ENCODE measurements around the gene CSRNP2. TPM values are rescaled to one million over a fixed set of nuclear protein-coding genes. Genes with fewer than 3 reads are reported as not detected.

CSRNP2 gene
- total RNA-seq, 2 donors from 2014 or later = 13.6 to 17.1 TPM

DNA sequence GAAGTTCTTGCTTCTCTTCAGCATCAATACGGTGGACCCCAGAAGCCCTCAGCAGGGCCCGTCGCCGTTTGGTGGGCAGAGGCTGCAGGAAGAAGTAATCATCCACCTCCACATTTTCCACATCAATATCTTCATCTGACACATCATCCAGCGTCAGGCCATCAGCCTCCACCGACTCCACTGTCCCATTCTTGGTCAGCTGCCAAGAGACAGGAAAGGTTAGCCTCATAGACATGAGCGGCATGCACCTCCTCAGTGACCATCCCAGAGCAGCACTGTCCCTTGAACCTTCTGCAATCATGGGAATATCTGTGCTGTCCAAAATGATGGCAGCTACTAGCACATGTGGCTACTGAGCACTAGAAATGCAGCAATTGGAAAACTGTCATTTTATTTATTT is 15.6 kb downstream of the CSRNP2 start:
- no peak for DNase-seq
- Histone ChIP-seq H3K4me3 (no peak overlapping the region), H3K9ac (ENCODE audit: low read depth in 2 of 2, low read length in 2 of 2) (no peak overlapping the region), H3K36me3 (no peaks in the 10 kb centered on the region), H3K9me3 (no peaks in the 10 kb centered on the region), H3K4me1 (no peaks in the 10 kb centered on the region), H3K27ac (no peak overlapping the region), H3K27me3 (no peaks in the 10 kb centered on the region)
- TF ChIP-seq, protein P1, sequence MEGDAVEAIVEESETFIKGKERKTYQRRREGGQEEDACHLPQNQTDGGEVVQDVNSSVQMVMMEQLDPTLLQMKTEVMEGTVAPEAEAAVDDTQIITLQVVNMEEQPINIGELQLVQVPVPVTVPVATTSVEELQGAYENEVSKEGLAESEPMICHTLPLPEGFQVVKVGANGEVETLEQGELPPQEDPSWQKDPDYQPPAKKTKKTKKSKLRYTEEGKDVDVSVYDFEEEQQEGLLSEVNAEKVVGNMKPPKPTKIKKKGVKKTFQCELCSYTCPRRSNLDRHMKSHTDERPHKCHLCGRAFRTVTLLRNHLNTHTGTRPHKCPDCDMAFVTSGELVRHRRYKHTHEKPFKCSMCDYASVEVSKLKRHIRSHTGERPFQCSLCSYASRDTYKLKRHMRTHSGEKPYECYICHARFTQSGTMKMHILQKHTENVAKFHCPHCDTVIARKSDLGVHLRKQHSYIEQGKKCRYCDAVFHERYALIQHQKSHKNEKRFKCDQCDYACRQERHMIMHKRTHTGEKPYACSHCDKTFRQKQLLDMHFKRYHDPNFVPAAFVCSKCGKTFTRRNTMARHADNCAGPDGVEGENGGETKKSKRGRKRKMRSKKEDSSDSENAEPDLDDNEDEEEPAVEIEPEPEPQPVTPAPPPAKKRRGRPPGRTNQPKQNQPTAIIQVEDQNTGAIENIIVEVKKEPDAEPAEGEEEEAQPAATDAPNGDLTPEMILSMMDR (IDR thresholded peaks at IDR 0.05) = no peak
- intact Hi-C loops (cut with DNase I) = no loop called here

DNA sequence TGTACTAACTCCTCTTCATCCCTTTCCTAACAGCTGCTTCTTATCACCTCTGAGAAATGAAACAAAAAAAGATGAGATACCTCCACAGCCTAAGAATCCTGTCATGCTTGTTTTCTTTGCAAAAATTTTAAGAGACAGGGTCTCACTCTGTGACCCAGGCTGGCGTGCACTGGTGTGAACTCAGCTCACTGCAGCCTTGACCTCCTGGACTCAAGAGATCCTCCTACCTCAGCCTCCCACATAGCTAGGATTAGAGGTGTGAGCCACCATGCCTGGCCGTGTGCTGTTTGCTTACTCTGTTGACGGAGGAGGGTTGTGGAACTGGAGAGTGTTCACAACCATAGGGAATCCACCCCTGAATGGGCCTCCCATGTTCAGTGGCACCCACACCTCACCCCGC is 16.2 kb downstream of the CSRNP2 start:
- no peaks in the 10 kb centered on the region for H3K4me1 ChIP-seq
- no peak for DNase-seq
- no peaks in the 10 kb centered on the region for H3K36me3 ChIP-seq
- TF ChIP-seq, protein P1 (IDR thresholded peaks at IDR 0.05) = no peak
- H3K9me3 ChIP-seq = no peaks in the 10 kb centered on the region
- H3K9ac ChIP-seq (ENCODE audit: low read depth in 2 of 2, low read length in 2 of 2) = no peak overlapping the region
- H3K4me3 ChIP-seq = no peak overlapping the region
- H3K27me3 ChIP-seq = no peaks in the 10 kb centered on the region
- no peak overlapping the region for H3K27ac ChIP-seq
- intact Hi-C loops (cut with DNase I) = no loop called here

DNA sequence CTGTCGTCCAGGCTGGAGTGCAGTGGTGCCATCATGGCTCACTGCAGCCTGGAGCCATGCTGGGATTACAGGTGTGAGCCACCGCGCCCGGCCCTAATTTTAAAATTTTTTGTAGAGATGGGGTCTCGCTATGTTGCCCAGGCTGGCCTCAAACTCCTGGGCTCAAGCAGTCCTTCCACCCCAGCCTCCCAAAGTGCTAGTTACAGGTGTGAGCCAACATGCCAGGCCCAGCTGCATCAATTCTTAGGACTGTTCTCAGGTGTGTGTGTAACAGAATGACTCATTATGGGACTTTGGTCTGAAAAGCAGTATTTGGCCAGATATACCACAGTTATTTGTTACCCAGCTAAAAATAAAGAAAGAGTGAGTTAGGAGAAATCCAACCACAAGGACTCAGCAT is 17.9 kb downstream of the CSRNP2 start:
- Histone ChIP-seq H3K27ac (no peak overlapping the region), H3K27me3 (no peaks in the 10 kb centered on the region), H3K36me3 (no peaks in the 10 kb centered on the region), H3K4me3 (no peak overlapping the region), H3K4me1 (no peaks in the 10 kb centered on the region), H3K9me3 (no peaks in the 10 kb centered on the region), H3K9ac (ENCODE audit: low read depth in 2 of 2, low read length in 2 of 2) (no peak overlapping the region)
- intact Hi-C loops (cut with DNase I) = no loop called here
- DNase-seq = no peak
- TF ChIP-seq, protein P1 (IDR thresholded peaks at IDR 0.05) = no peak

DNA sequence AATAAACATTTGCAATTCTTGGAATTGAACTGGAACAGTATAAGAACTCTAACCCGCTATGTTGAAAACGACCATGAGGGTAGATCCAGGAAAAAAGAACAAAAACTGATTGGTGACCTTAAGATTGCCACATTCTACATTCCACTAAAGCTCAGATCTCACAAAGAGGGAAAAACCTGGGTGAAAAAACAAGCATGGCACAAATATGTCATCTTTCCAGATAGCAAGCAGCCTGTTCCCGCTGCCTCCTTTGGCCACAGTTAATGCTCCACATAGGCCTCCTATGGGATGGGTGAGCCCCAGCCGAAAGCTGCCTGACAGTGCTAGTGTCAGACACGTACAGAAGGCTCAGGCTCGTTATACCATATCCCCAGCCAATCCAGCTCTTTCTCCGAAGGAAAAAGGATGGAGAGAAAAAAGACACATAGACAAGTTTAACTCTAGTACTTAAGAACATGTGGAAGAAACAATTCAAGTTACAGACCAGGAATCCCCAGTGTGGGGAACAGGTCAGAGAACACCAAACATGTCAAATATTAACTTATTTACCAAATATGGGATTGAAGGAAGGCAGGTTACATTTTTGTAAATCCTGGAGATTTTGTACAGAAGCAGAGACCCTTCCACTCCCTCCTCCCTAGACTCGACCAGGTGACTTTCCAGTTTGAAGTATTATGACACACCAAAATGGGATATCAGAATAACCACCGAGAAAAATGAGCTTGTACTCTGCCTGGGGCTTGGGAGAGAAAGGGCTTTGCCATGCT is 20.6 kb downstream of the CSRNP2 start:
- H3K4me3 ChIP-seq = no peak overlapping the region
- no peak for DNase-seq
- H3K9me3 ChIP-seq = no peaks in the 10 kb centered on the region
- no peaks in the 10 kb centered on the region for H3K4me1 ChIP-seq
- H3K27me3 ChIP-seq = no peaks in the 10 kb centered on the region
- no peak overlapping the region for H3K9ac ChIP-seq (ENCODE audit: low read depth in 2 of 2, low read length in 2 of 2)
- peaks cover 15% of the 10 kb centered on the region for H3K36me3 ChIP-seq
- TF ChIP-seq, protein P1 (IDR thresholded peaks at IDR 0.05) = no peak
- intact Hi-C loops (cut with DNase I) = no loop called here
- H3K27ac ChIP-seq = no peak overlapping the region

DNA sequence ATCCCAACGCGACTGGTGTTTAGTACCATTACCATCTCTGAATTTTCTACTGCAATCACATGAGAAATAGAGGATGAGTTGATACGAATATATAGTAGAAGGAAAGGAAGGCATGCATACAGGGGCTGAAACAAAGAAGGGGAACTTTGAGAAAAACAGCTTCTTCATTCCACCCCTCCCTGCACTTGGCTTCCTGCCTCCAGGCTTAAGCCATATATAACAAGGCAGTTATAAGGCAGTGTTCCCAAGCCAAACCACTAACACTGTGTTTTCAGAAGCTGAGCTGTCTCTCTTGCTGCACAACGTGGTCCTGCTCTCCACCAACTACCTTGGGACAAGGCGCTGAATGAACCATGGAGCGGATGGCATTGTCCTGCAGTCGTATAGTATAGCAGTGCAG is 24.3 kb downstream of the CSRNP2 start:
- intact Hi-C loops (cut with DNase I) = no loop called here
- TF ChIP-seq, protein P1 (IDR thresholded peaks at IDR 0.05) = no peak
- peaks cover 15% of the 10 kb centered on the region for H3K36me3 ChIP-seq
- H3K27ac ChIP-seq = no peak overlapping the region
- no peaks in the 10 kb centered on the region for H3K27me3 ChIP-seq
- H3K9ac ChIP-seq (ENCODE audit: low read depth in 2 of 2, low read length in 2 of 2) = no peak overlapping the region
- H3K4me3 ChIP-seq = no peak overlapping the region
- no peaks in the 10 kb centered on the region for H3K9me3 ChIP-seq
- DNase-seq = no peak
- no peaks in the 10 kb centered on the region for H3K4me1 ChIP-seq
